ENCODE data around the gene CLEC2A. TPM values are rescaled to one million over a fixed set of nuclear protein-coding genes. Genes with fewer than 3 reads are reported as not detected.
"Not testable (repeated sequence)": the region's sequence is repeated elsewhere in the genome, so short reads cannot be mapped to it uniquely, and the experiment has no call there.

Gene CLEC2A
- total RNA-seq, 1 donor from 2014 or later = not detected

- TF ChIP-seq CTCF (IDR thresholded peaks at IDR 0.05; ENCODE audit: insufficient read depth, low read length, severe bottlenecking) = no peak
- Histone ChIP-seq H3K27me3 (ENCODE audit: control insufficient read depth, insufficient read depth, low read length) (no peaks in the 10 kb centered on the region), H3K4me3 (ENCODE audit: low read depth, low read length) (no peak overlapping the region), H3K36me3 (ENCODE audit: control insufficient read depth, insufficient read depth, low read length) (no peaks in the 10 kb centered on the region)
- FAIRE-seq = no peak
- peak; percentile 66 for DNase-seq (ENCODE audit: low read depth)
Observed at GRCh38 chr12:9888665-9889273, 43.4 kb downstream of the CLEC2A start.

- DNase-seq (ENCODE audit: low read depth) = peak; percentile 69
- no peak for FAIRE-seq
- no peaks in the 10 kb centered on the region for H3K27me3 ChIP-seq (ENCODE audit: control insufficient read depth, insufficient read depth, low read length)
- no peak for TF ChIP-seq CTCF (IDR thresholded peaks at IDR 0.05; ENCODE audit: insufficient read depth, low read length, severe bottlenecking)
- H3K4me3 ChIP-seq (ENCODE audit: low read depth, low read length) = no peak overlapping the region
- no peaks in the 10 kb centered on the region for H3K36me3 ChIP-seq (ENCODE audit: control insufficient read depth, insufficient read depth, low read length)
Observed at GRCh38 chr12:9883175-9883574, 49.0 kb downstream of the CLEC2A start.

- DNase-seq (ENCODE audit: low read depth) = no peak
- Histone ChIP-seq H3K4me3 (ENCODE audit: low read depth, low read length) (no peak overlapping the region), H3K36me3 (ENCODE audit: control insufficient read depth, insufficient read depth, low read length) (no peaks in the 10 kb centered on the region), H3K27me3 (ENCODE audit: control insufficient read depth, insufficient read depth, low read length) (no peaks in the 10 kb centered on the region)
- no peak for FAIRE-seq
- no peak for TF ChIP-seq CTCF (IDR thresholded peaks at IDR 0.05; ENCODE audit: insufficient read depth, low read length, severe bottlenecking)
Observed at GRCh38 chr12:9881988-9882387, 50.2 kb downstream of the CLEC2A start.

- DNase-seq (ENCODE audit: low read depth) (no peak), FAIRE-seq (no peak)
- TF ChIP-seq CTCF (IDR thresholded peaks at IDR 0.05; ENCODE audit: insufficient read depth, low read length, severe bottlenecking) = no peak
- Histone ChIP-seq H3K27me3 (ENCODE audit: control insufficient read depth, insufficient read depth, low read length) (no peaks in the 10 kb centered on the region), H3K36me3 (ENCODE audit: control insufficient read depth, insufficient read depth, low read length) (no peaks in the 10 kb centered on the region), H3K4me3 (ENCODE audit: low read depth, low read length) (no peak within 1 kb of the TSS)
Observed at GRCh38 chr12:9881246-9881645, 50.9 kb downstream of the CLEC2A start, which contains the start of gene KLRF2. Gene KLRF2, plus strand, starts transcription at chr12:9881489. Its CDS starts 107 bp downstream, at chr12:9881596.

- H3K27me3 ChIP-seq (ENCODE audit: control insufficient read depth, insufficient read depth, low read length) = no peaks in the 10 kb centered on the region
- TF ChIP-seq CTCF (IDR thresholded peaks at IDR 0.05; ENCODE audit: insufficient read depth, low read length, severe bottlenecking) = no peak
- no peak overlapping the region for H3K4me3 ChIP-seq (ENCODE audit: low read depth, low read length)
- no peaks in the 10 kb centered on the region for H3K36me3 ChIP-seq (ENCODE audit: control insufficient read depth, insufficient read depth, low read length)
- no peak for DNase-seq (ENCODE audit: low read depth)
- FAIRE-seq = no peak
Observed at GRCh38 chr12:9880532-9881078, 51.6 kb downstream of the CLEC2A start.

GRCh38 chr12:9876120-9876519, 56.0 kb downstream of the CLEC2A start:
- H3K36me3 ChIP-seq (ENCODE audit: control insufficient read depth, insufficient read depth, low read length); H3K27me3 ChIP-seq (ENCODE audit: control insufficient read depth, insufficient read depth, low read length); FAIRE-seq; DNase-seq (ENCODE audit: low read depth); H3K4me3 ChIP-seq (ENCODE audit: low read depth, low read length): not testable (repeated sequence)

Measured in bronchial epithelial cell (primary cell).